ENCODE measurements around the gene ATF7.
A peak's percentile ranks its signal among the peaks of the same experiment; 100 is the strongest.
"Not testable (repeated sequence)": the region's sequence is repeated elsewhere in the genome, so short reads cannot be mapped to it uniquely, and the experiment has no call there.

ATF7 gene

DNA sequence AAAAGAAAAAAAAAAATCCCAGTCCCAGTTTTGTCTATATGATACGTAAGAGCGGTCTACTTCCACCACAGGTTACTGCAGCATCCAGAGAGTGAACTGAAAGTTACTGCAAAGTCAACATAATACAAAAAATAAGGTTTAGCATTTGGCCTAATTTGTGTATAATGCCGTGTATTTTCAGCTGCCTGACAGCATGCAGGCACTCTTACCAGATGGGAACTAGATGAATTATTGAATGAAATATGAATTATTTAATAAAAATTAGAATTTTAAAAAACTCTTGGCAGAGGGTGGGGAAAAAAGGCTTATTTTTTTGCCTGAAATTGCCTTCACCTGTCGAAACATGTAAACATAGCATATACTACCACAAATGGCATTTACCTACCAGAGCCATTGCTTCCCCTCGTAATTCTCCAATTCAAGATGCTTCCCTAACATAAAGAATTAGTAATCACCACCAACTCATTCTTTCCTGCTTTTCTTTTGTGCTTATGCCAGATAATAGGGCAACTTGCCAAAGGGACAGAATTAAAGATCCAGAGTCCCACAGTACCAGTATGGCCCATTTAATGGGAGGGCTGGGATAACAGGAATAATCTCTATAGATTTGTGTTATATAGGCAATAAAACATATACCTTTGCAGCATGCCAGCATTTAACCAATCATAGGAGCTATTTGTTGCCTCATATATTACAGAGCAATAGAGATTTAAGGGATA is 31.1 kb downstream of the ATF7 start:
- DNase-seq (ENCODE audit: low read depth), result no peak

DNA sequence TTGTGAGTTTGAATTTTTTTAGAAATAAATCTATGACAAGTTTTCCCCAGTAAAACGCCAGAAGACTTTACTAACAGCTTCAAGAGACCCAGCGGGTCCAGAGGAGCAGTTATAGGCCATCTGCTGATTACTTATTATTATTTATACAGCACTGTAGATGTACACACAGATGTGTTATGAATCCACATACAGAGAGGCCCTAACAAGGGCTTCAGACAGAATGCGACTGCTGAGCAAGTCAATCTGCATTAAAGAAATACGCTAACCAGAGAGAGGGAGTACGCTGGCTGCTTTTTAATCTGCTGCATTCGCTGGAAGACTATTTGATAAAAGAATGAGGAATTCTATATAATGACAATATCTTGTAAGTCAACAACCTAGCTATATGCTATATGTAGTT is 32.5 kb downstream of the ATF7 start:
- DNase-seq (ENCODE audit: low read depth), result no peak

DNA sequence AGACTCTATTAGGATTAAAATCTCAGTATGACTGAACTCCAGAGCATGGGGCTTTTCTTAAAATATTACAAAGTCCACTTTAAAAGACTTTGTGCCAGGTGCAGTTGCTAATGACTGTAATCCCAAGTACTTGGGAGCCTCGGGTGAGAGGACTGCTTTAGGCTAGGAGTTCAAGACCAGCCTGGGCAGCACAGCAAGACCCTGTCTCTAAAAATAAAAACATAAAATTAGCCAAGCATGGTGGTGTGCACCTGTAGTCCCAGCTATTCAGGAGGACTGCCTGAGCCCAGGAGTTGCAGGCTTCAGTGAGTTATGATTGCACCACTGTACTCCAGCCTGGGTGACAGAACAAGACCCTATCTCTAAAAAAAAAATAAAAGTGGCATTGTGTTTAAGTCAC is 33.2 kb downstream of the ATF7 start:
- no peak for DNase-seq (ENCODE audit: low read depth)

DNA sequence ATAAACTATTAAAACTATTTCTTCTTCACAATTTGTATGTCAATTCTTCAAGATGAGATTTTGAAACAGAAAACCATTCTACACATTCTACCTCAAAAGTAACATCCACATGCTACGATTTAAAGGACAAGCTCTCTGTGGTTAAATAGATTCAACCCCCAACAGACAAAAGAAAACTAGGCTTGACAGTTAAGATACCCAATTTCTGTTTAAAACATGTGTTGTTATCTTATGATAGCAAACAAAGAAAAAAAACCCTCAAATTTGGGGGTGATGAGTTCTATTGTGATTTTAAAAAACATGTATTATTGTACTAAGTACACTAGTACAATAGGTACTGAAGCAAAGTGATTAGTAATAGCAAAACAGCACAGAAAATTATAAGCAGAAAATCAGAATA is 33.8 kb downstream of the ATF7 start:
- DNase-seq (ENCODE audit: low read depth), result no peak

DNA sequence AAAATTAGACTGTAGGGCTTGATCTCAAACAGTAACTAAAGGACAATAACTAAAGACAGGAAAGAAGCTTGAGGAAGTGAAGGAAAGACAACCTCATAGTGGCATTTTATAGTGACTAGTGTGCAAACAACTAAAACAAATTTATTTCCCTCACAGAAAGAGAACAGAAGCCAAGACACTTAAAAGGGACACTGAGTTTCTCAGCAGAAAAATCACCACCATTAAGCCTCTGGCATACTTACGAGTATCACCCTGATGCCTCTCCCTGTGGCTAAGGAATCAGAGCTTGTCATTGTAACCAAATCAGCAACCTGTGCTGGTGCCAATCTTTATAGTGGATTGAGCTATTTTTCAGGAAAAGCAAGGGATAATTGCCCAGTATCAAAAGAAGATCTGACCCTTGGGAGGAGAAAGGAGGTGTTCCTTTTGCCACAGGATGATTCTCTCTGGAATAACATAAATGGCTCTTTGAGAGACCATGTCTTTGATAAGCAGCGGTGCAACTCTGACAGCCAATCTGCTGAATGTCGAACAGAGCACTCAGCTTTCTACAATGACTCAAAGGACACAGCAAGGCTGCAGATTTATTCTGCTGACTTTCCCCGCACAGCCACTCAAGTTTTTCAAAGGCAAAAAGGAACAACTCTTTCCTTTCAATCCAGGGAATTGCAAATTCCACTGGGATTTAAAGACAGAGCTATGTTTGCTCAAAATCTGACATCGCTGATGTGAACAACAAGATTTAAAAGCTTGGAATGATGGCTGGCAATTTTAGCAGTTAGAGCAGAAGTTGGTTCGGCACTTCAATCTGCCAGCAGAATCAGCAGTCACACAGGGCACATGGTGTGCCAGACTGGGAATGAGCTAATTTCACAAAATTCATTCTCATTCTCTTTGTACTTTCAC is 34.6 kb downstream of the ATF7 start:
- peak; percentile 18 for DNase-seq (ENCODE audit: low read depth)

DNA sequence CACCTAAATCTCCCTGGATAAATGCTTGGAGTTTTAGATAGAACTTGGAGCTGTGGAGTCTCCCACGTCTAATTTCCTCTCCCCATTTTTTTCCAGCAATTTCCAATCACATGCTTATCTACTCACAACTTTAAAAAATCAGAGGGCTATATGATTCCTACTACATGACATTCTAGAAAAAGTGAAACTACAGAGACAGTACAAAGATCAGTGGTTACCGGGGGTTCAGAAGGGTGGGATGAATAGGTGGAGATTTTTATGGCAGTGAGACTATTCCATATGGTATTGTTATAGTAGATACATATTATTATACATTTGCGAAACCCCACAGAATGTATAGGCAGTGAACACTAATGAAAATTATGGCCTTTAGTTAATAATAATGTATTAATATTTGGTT is 35.5 kb downstream of the ATF7 start:
- no peak for DNase-seq (ENCODE audit: low read depth)

DNA sequence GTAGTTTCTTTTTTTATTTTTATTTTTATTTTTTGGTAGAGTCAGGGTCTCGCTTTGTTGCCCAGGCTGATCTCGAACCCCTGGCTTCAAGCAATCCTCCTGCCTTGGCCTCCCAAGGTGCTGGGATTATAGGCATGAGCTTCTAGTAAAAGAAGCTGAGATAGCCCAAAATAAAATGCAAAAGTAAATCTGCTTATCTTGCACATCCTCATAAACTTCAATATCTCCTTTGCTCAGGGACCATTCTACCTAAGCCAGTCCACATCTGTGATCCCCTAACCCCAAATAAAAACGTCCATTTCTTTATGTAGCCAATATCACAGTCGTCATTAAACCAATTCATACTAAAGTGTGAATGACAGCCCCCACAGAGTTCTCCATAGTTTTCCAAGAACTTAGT is 36.3 kb downstream of the ATF7 start:
- DNase-seq (ENCODE audit: low read depth), result no peak

DNA sequence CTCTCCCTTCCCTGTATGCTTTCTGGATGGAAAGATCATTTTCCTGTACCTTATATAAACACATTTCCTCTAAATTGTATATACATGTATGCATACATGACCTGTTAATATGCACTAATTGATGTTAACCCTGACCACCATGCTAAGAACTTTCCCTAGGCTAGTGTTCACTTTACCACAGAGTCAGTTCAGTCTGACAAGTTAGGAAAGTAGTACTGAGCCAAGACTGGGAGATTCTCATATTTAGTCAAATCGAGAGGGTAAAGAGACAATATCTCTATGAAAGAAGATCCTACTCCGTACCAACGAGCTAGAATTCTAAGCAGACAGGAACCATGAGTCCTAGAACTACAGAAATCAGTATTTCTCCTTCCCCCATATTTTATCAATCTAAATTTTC is 36.8 kb downstream of the ATF7 start:
- DNase-seq (ENCODE audit: low read depth), result no peak

DNA sequence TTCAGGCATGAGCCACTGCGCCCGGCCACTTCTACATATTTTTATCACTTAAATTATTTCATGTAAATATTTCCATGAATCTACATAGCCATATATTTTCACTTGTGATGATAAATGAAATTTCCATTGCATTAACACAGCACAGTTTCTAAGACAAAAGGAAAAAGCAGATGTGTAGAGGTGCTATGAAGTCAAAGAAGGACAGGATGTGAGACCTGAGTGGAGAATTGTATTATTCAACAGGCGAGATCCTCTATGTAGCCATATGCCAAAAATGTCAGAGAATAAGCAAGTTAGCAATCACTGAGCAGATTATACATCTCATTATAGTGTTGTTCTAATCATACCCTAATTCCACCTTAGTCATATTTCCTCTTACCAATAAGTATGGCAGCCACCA is 38.1 kb downstream of the ATF7 start:
- no peak for DNase-seq (ENCODE audit: low read depth)

DNA sequence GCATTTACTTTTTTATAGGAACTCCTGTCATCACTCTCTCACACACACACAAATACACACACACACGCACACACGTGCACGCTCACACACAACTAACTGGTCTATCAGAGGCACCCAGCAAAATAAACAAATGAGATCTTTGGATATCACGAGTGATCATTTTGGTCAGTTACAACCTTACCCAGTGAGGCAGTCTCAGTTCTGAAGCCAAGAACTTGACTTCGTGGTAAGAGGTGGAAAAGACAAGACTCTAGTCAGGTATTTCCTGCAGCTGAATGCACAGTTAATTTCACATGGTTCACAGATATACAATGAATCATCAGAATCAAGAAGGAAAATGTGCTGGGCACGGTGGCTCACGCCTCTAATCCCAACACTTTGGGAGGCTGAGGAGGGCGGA is 39.4 kb downstream of the ATF7 start:
- DNase-seq (ENCODE audit: low read depth), result no peak

DNA sequence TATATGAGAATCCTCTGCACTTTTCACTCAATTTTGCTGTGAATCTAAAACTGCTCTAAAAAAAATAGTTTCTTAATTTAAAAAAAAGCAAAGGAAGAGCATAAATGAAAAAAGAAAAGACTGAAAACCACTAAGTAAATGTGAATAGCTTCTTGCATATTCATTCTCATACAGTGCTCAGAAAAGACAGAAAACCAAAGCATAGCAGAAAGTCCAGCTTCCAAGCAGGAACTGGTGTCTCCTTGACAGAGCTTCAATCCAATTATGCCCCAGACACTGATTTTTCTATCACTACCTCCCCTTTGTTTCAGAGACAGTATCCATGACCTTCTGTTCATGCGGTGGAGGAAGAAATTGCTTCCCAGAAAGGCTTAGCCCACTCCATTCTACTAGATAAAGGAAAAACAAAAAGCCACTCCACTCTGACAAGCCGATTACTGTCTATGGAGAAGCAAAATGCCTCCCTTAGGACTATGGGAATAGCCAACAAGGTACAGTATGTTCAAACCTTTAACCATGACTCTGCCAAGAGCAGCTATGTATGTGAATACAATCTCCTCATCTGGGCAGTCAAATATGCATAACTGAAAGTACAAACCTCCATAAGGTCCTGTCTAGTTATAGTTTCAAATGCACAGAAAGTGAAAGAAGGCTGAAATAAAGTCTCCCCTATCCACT is 40.6 kb downstream of the ATF7 start:
- DNase-seq (ENCODE audit: low read depth), result no peak

DNA sequence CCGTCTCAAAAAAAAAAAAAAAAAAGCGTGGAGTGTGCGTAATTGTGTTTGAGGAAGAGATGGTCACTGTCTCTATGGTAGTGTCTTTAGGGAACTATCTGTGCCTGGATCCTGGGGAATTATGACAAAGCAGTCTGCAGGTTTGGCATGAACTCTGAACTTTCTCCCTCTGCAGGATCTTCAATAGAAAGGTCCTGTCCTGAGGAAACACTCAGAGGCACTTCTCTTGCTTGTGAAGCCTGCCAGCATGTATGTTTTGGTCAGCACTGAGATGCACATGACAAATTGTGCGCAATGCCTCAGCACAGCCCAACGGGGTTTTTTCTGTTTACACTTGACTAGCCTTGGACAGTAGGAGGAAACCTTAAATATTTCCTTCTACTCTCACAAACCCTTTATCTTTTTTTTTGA is 46.6 kb downstream of the ATF7 start:
- no peak for DNase-seq (ENCODE audit: low read depth)

DNA sequence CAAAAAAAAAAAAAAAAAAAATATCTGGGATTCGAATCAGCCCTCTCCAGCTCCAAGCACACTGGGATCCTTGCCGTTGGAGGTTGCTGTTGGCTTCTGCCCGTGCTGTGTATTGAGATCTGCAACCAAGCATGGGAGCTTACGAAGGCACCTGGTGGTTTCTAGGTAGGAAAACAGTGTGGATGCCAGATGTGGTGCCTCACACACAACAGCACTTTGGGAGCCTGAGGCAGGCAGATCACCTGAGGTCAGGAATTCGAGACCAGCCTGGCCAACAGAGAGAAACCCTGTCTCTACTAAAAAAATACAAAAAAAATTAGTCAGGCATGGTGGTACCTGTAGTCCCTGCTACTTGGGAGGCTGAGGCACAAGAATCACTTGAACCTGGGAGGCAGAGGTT is 47.4 kb downstream of the ATF7 start:
- DNase-seq (ENCODE audit: low read depth), result no peak

DNA sequence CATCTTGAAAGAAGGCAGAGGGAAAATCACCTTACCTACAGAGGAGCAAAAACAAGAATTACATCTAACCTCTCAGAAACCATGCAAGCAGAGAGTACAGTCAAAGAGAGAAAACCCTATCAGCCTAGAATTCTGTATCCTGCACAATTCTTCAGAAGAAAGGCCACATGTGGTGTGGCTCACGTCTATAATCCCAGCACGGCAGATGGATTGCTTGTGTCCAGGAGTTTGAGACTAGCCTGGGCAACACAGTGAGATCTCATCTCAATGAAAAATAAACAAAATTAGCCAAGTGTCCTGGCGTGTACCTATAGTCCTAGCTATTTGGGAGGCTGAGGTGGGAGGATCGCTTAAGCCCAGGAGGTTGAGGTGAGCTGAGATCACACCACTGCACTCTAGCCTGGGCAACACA is 48.2 kb downstream of the ATF7 start:
- DNase-seq (ENCODE audit: low read depth), result no peak

DNA sequence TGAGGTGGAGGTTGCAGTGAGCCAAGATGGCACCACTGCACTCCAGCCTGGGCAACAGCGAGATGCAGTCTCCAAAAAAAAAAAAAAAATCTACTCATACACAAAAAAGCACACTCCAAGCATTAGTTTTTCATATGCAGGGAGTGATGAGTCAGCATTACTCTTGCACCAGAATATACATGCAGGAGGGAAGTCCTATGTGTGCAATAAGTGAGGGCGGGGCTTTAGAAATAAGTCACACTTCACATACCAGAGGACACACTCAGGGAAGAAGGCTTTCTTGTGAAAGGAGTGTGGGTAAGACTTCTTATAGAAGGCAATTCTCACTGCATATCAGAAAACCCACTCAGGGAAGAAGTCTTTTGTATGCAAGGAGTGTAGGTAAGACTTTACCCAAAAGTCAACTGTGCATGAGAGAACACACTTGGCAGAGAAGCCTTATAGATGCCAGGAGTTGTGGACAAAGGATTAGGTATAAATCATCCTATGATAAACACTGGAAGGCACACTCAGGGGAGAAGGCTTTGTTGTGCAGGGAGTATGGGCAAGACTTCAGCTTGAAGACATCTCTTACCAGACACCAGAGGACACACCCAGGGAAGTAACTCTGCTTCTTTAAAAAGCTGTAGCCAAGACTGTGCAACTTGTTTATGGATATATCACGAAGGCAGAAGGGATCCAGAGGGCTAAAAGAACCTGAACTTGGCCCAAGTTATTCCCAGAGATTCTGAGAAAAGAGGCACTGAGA is 50.5 kb downstream of the ATF7 start:
- DNase-seq (ENCODE audit: low read depth), result peak; percentile 70

DNA sequence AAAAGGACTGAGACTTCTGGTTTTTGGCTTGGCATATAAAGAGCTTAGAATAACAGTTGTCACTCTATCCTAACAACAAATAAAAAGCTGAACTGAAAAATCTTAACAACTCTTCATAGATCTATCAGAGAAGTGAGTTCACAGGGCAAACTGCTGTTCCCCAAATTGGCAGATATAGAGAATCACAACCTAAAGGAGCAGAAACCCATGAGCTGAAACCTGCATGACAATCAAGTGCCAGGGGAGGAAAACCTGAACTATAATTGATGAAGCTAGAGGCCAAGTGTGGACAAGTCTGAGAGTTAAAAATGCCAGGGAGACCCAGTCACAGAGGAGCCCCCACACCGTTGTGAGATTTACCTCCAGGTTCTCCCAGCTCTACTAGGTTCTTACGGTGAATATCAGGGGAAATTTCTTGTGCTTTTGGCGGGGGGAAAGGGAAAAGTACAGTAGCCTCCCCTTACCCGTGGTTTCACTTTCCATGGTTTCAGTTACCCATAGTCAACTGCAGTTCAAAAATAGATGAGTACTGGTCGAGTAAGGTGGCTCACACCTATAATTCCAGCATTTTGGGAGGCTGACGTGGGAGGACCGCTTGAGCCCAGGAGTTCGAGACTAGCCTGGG is 53.9 kb downstream of the ATF7 start:
- DNase-seq (ENCODE audit: low read depth), result no peak

DNA sequence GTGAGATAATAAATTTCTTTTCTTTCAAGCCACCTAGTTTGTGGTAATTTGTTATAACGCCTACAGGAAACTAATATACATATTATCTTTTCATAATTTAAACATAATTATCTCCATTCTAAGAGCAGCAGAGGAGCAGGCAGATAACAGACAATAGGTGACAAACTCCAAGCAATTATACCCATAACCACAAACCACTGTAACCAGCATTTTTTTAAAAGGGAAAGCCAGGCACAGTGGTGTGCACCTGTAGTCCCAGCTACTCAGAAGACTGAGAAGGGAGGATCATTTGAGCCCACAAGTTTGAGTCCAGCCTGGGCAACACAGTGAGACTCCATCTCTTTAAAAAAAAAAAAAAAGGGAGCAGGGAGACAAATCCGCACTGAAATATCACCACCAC is 54.9 kb downstream of the ATF7 start:
- DNase-seq (ENCODE audit: low read depth), result no peak

DNA sequence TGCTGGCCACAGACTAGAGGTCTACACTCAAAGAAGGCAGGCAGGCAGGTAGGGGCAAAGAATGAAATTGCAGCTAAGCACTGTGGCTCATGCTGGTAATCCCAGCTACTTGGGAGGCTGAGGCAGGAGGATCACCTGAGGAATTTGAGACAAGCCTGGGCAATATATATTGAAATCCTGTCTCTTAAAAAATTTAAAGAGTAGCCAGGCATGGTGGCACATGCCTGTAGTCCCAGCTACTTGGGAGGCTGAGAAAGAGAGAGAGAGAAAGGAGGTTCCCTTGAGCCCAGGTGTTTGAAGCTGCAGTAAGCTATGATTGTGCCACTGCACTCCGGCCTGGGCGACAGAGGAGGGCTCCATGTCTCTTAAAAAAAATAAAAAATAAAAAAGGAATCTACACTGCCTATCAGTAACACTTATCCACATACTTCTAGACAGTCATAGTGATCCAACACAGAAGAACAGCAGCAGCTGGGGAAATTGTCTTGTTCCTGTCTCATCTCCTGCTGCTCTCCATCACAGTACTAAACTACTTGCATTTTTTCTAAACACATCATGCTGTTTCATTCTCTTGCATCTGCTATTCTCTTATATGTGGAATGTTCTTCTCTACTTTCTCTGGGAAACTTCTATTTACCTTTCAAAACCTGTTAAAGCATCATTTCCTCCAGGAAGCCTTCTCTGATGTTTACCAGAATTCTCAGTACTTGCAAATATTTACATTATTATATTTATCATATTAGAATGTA is 57.2 kb downstream of the ATF7 start:
- no peak for DNase-seq (ENCODE audit: low read depth)

DNA sequence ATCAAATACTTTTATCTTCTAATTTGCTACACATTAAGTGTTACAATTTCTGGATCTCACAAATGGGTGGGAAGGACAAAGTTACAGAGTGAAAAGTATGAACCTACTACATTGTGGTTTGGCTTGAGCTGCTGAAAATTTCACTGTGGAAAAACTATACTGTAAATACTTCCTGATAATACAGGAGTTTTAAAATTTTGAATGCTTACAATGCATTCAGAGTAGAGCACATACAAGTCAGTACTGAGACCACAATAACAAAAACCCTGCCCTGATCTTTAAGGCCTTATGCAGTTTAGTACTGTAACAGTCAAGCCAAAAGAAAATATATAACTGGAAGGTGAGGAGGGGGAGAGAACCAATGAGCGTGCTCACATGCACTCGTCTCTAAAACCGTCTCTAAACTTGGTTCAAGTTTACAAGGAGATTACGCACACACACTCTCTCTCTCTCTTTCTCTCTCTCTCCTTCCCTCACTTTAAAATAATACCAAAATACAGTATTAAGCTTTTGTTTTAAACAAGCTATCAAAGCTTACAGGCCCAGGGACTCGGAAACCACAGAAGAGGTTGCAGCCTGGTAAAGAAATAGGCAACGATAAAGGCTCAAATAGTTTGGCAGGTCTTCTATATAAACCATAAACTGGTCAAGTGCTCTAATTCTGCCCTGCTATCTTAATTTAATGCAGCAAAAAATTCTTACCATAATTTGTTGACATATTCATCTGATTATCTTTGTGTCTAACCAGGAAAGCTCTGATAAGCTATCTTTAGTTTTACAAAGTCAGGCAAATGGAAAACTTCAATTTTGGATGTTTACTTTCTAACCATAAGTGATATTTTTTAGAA is 58.0 kb downstream of the ATF7 start:
- no peak for DNase-seq (ENCODE audit: low read depth)

DNA sequence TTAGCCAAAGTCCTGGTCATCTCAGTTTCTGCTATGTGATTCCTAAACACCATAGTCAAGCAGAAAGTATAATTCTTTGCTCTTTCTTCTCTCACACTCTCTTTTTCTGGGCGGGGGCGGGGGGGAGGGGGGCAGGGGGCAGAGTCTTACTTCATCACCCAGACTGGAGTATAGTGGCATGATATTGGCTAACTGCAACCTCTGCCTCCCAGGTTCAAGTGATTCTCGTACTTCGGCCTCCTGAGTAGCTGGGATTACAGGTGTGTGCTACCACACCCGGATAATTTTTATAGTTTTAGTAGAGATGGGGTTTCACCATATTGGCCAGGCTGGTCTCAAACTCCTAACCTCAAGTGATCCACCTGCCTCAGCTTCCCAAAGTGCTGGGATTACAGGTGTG is 60.8 kb downstream of the ATF7 start:
- not testable (repeated sequence) for DNase-seq (ENCODE audit: low read depth)
